GM23248 (cell line): Measurements from ENCODE around the gene MRPS14.
"Not testable (repeated sequence)": the region's sequence is repeated elsewhere in the genome, so short reads cannot be mapped to it uniquely, and the experiment has no call there.

Source experiments
- EZH2 ChIP-seq: fragments of 200-600 bp; sonication (generic); IDR thresholded peaks from 2 replicates; pipeline ENCODE4 v1.6.1; 2018; ENCODE audit warnings: antibody characterized with exemption, mild to moderate bottlenecking; ENCODE audit not compliant: insufficient read depth, poor library complexity, severe bottlenecking
- EZH2phosphoT487 ChIP-seq: fragments of 200-600 bp; sonication (generic); IDR thresholded peaks from 2 replicates; pipeline ENCODE4 v1.6.1; 2018; ENCODE audit warnings: antibody characterized with exemption, moderate library complexity, mild to moderate bottlenecking, low read depth; ENCODE audit not compliant: insufficient read depth

DNA sequence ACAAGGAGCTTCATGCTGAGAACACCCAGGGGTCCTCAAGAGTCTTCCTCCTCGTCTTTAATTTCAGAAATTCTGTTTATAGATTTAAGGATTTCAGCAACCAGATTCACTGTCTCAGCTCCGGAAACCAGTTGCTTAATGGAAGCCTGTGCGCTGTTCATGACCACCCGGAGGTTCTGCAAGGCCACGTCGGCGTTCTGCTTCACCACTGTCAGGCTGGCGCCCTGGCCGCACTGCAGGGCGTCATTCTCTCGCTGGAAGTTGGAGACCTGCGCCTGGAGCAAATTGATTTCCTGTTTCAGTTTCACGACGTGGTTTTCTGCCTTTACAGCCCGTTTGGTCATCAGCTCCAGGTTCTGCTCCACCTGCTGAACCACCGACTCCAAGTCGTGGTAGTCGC lies 21.4 kb upstream of the MRPS14 start:
- TF ChIP-seq EZH2, EZH2phosphoT487: not testable (repeated sequence)
